ENCODE measurements around the gene PSMC2. TPM values are rescaled to one million over a fixed set of nuclear protein-coding genes. Genes with fewer than 3 reads are reported as not detected.
A peak's percentile ranks its signal among the peaks of the same experiment; 100 is the strongest.

PSMC2 gene
- total RNA-seq, 1 experiment from 2014 or later = 237 TPM

- H3K36me3 ChIP-seq (ENCODE audit: low read depth, low read length) = peaks cover 21% of the 10 kb centered on the region; the same call in 1 of the 2 replicates
- intact Hi-C loops (cut with micrococcal nuclease) = loop anchor here (1.0 to 10.0 kb wide), 2 partner anchors 62 to 199 kb away; partner anchors contain the start of gene NAPEPLD
- H2AFZ ChIP-seq (ENCODE audit: low read length) = peak overlapping the region; percentile 93
- peaks cover 18% of the 10 kb centered on the region for H4K20me1 ChIP-seq (ENCODE audit: low read length)
- DNase-seq = peak; percentile 22
- peak overlapping the region; percentile 88 for H3K4me2 ChIP-seq (ENCODE audit: low read length)
- no peaks in the 10 kb centered on the region for H3K9me3 ChIP-seq (ENCODE audit: low read length)
- no peaks in the 10 kb centered on the region for H3K9me2 ChIP-seq (replicated peaks; ENCODE audit: low read length)
- H3K4me3 ChIP-seq (ENCODE audit: low read length) = peak overlapping the region; percentile 88
- H3F3A ChIP-seq (ENCODE audit: low read length, unreplicated experiment) = no peaks in the 10 kb centered on the region
- H3K4me1 ChIP-seq (ENCODE audit: insufficient read depth, low read length) = peaks cover 12% of the 10 kb centered on the region
- TF ChIP-seq CTCF (conservative IDR thresholded peaks at IDR 0.05; ENCODE audit: low read depth, low read length) = no peak
- no peak for TF ChIP-seq EZH2phosphoT487 (IDR thresholded peaks at IDR 0.05; ENCODE audit: borderline replicate concordance, low read length)
- no peak for TF ChIP-seq EZH2 (IDR thresholded peaks at IDR 0.05; ENCODE audit: low read length, unreplicated experiment)
- peaks cover 85% of the 10 kb centered on the region for H3K79me2 ChIP-seq (ENCODE audit: low read length)
- CTCF ChIA-PET = no interaction called here
- TSS peak; percentile 42 for BruUV-seq (replicated peaks)
- POLR2A ChIA-PET (ENCODE audit: unreplicated experiment) = no interaction called here
- peak; percentile 25 for ATAC-seq
- H3K27ac ChIP-seq (ENCODE audit: low read length) = peak overlapping the region; percentile 71
- peak overlapping the region; percentile 97 for H3K9ac ChIP-seq (ENCODE audit: low read length)
- H3K27me3 ChIP-seq (ENCODE audit: low read length) = no peaks in the 10 kb centered on the region
Observed at GRCh38 chr7:103343758-103344452, 3.5 kb upstream of the PSMC2 start.

GRCh38 chr7:103344453-103345149 is 2.8 kb upstream of the PSMC2 start, which contains the start of gene DNAJC2:
TSS of gene DNAJC2 (minus strand) at chr7:103344767. CDS start at chr7:103344622, 145 bp downstream.
- no peaks in the 10 kb centered on the region for H3K27me3 ChIP-seq (ENCODE audit: low read length)
- CTCF ChIA-PET = no interaction called here
- peak within 1 kb of the TSS; percentile 97 for H3K9ac ChIP-seq (ENCODE audit: low read length)
- H3K4me2 ChIP-seq (ENCODE audit: low read length) = peak within 1 kb of the TSS; percentile 88
- BruUV-seq (replicated peaks) = no TSS peak
- intact Hi-C loops (cut with micrococcal nuclease) = loop anchor here (1.0 to 10.0 kb wide), 3 partner anchors 37 to 200 kb away; partner anchors contain the start of gene NAPEPLD
- ATAC-seq (peak; percentile 83), DNase-seq (peak; percentile 88)
- no peaks in the 10 kb centered on the region for H3K9me2 ChIP-seq (replicated peaks; ENCODE audit: low read length)
- peak within 1 kb of the TSS; percentile 88 for H3K4me3 ChIP-seq (ENCODE audit: low read length)
- H3K36me3 ChIP-seq (ENCODE audit: low read depth, low read length) = peaks cover 21% of the 10 kb centered on the region; the same call in 1 of the 2 replicates
- POLR2A ChIA-PET (ENCODE audit: unreplicated experiment) = no interaction called here
- H3K79me2 ChIP-seq (ENCODE audit: low read length) = peaks cover 85% of the 10 kb centered on the region
- TF ChIP-seq EZH2 (IDR thresholded peaks at IDR 0.05; ENCODE audit: low read length, unreplicated experiment) (no peak), EZH2phosphoT487 (IDR thresholded peaks at IDR 0.05; ENCODE audit: borderline replicate concordance, low read length) (no peak)
- peak within 1 kb of the TSS; percentile 71 for H3K27ac ChIP-seq (ENCODE audit: low read length)
- peaks cover 17% of the 10 kb centered on the region for H3K4me1 ChIP-seq (ENCODE audit: insufficient read depth, low read length)
- no peaks in the 10 kb centered on the region for H3K9me3 ChIP-seq (ENCODE audit: low read length)
- peaks cover 24% of the 10 kb centered on the region for H4K20me1 ChIP-seq (ENCODE audit: low read length)
- H3F3A ChIP-seq (ENCODE audit: low read length, unreplicated experiment) = no peaks in the 10 kb centered on the region
- H2AFZ ChIP-seq (ENCODE audit: low read length) = peak within 1 kb of the TSS; percentile 93

GRCh38 chr7:103346396-103346795 is 1.0 kb upstream of the PSMC2 start:
- ChIA-PET CTCF (no interaction called here), POLR2A (ENCODE audit: unreplicated experiment) (no interaction called here)
- Histone ChIP-seq H3K4me2 (ENCODE audit: low read length) (peak overlapping the region; percentile 90), H3K27ac (ENCODE audit: low read length) (no peak overlapping the region), H3K79me2 (ENCODE audit: low read length) (peaks cover 85% of the 10 kb centered on the region), H2AFZ (ENCODE audit: low read length) (0 out of 2 replicates have a peak overlapping the region, but pooled peaks have one; percentile 78), H3K9ac (ENCODE audit: low read length) (no peak overlapping the region), H3F3A (ENCODE audit: low read length, unreplicated experiment) (no peaks in the 10 kb centered on the region), H3K27me3 (ENCODE audit: low read length) (no peaks in the 10 kb centered on the region), H3K9me2 (replicated peaks; ENCODE audit: low read length) (no peaks in the 10 kb centered on the region), H3K36me3 (ENCODE audit: low read depth, low read length) (peaks cover 7% of the 10 kb centered on the region; the same call in 1 of the 2 replicates), H4K20me1 (ENCODE audit: low read length) (peaks cover 33% of the 10 kb centered on the region), H3K4me1 (ENCODE audit: insufficient read depth, low read length) (peaks cover 35% of the 10 kb centered on the region), H3K4me3 (ENCODE audit: low read length) (no peak overlapping the region; the same call in 1 of the 2 replicates), H3K9me3 (ENCODE audit: low read length) (no peaks in the 10 kb centered on the region)
- DNase-seq = no peak
- no TSS peak for BruUV-seq (replicated peaks)
- no peak for TF ChIP-seq CTCF (conservative IDR thresholded peaks at IDR 0.05; ENCODE audit: low read depth, low read length)
- no peak for TF ChIP-seq EZH2 (IDR thresholded peaks at IDR 0.05; ENCODE audit: low read length, unreplicated experiment)
- no peak for TF ChIP-seq EZH2phosphoT487 (IDR thresholded peaks at IDR 0.05; ENCODE audit: borderline replicate concordance, low read length)
- intact Hi-C loops (cut with micrococcal nuclease) = loop anchor here (5.0 to 10.0 kb wide), 2 partner anchors 39 to 202 kb away; partner anchors contain the start of gene NAPEPLD
- ATAC-seq = no peak
